HG02973 (cell line): ENCODE measurements around the gene APMAP.
A peak's percentile ranks its signal among the peaks of the same experiment; 100 is the strongest.
"Not testable (repeated sequence)": the region's sequence is repeated elsewhere in the genome, so short reads cannot be mapped to it uniquely, and the experiment has no call there.

Experiments used
- ATAC-seq: cut with Tn5 transposase; IDR thresholded peaks from one replicate; pipeline ENCODE4 v1.9.1; 2021; ENCODE audit warnings: moderate library complexity; ENCODE audit not compliant: unreplicated experiment

APMAP gene

GRCh38 chr20:24955045-24955444 lies 37.5 kb downstream of the APMAP start:
- ATAC-seq: peak; percentile 70

- ATAC-seq: no peak
Observed at GRCh38 chr20:24954566-24954965, 38.0 kb downstream of the APMAP start.

GRCh38 chr20:24954151-24954550 lies 38.4 kb downstream of the APMAP start:
- no peak for ATAC-seq

- ATAC-seq: no peak
Observed at GRCh38 chr20:24953621-24954133, 38.9 kb downstream of the APMAP start.

GRCh38 chr20:24953209-24953575 lies 39.4 kb downstream of the APMAP start:
- ATAC-seq: no peak

- ATAC-seq: no peak
Observed at GRCh38 chr20:24952376-24953208, 40.0 kb downstream of the APMAP start.

- no peak for ATAC-seq
Observed at GRCh38 chr20:24951536-24952083, 40.9 kb downstream of the APMAP start.

GRCh38 chr20:24950836-24951525 lies 41.6 kb downstream of the APMAP start:
- no peak for ATAC-seq

- no peak for ATAC-seq
Observed at GRCh38 chr20:24950128-24950835, 42.3 kb downstream of the APMAP start.

GRCh38 chr20:24949756-24950127 lies 42.8 kb downstream of the APMAP start:
- no peak for ATAC-seq

GRCh38 chr20:24948939-24949679 lies 43.4 kb downstream of the APMAP start, which contains the start of gene CST7:
TSS of gene CST7 (plus strand) at chr20:24949269. CDS start at chr20:24949506, 237 bp downstream.
- ATAC-seq: peak; percentile 59

GRCh38 chr20:24948396-24948938 lies 44.1 kb downstream of the APMAP start:
- ATAC-seq: not testable (repeated sequence)

GRCh38 chr20:24946376-24946775 lies 46.2 kb downstream of the APMAP start:
- ATAC-seq: not testable (repeated sequence)

- no peak for ATAC-seq
Observed at GRCh38 chr20:24943731-24944130, 48.8 kb downstream of the APMAP start.

GRCh38 chr20:24943196-24943595 lies 49.4 kb downstream of the APMAP start:
- no peak for ATAC-seq

GRCh38 chr20:24942679-24943078 lies 49.9 kb downstream of the APMAP start:
- no peak for ATAC-seq

GRCh38 chr20:24939036-24939435 lies 53.5 kb downstream of the APMAP start:
- ATAC-seq: no peak

GRCh38 chr20:24938498-24938897 lies 54.1 kb downstream of the APMAP start:
- ATAC-seq: no peak

GRCh38 chr20:24937579-24937978 lies 55.0 kb downstream of the APMAP start:
- ATAC-seq: no peak
